ENCODE results near the gene CLSTN2.

CLSTN2 gene

DNA sequence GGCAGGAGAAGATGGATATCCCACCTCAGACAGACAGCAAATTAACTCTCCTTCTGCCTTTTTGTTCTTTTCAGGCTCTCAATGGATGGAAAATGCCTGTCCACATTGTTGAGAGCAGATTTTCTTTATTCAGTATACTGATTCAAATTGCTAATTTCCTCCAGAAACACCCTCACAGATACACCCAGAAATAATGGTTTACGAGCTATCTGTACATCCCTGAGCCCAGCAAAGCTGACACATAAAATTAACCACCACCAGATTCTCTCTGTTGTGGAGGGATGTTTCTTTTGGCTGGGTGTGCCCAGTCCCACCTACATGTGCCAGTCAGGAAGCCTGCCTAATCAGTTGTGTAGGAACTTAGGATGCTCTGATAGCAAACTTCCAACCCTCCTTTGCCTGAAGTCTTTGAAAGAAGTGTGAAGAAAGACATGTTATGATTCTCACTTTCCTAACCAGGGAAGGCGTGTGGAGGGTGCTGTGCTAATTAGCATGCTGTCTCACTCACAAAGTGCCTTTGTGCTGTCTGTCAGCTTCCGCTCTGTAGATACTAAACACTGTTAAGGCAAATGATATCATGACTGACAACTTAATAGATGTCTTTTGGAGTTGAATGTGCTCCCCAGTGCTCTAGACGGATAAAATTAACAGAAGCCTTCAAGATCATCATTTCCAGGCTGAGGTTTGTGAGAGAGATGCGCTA is 208.5 kb downstream of the CLSTN2 start:
- no peak overlapping the region for H3K4me3 ChIP-seq (replicated peaks; ENCODE audit: low read depth, low read length)
- TF ChIP-seq, protein P1, sequence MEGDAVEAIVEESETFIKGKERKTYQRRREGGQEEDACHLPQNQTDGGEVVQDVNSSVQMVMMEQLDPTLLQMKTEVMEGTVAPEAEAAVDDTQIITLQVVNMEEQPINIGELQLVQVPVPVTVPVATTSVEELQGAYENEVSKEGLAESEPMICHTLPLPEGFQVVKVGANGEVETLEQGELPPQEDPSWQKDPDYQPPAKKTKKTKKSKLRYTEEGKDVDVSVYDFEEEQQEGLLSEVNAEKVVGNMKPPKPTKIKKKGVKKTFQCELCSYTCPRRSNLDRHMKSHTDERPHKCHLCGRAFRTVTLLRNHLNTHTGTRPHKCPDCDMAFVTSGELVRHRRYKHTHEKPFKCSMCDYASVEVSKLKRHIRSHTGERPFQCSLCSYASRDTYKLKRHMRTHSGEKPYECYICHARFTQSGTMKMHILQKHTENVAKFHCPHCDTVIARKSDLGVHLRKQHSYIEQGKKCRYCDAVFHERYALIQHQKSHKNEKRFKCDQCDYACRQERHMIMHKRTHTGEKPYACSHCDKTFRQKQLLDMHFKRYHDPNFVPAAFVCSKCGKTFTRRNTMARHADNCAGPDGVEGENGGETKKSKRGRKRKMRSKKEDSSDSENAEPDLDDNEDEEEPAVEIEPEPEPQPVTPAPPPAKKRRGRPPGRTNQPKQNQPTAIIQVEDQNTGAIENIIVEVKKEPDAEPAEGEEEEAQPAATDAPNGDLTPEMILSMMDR (IDR thresholded peaks at IDR 0.05; ENCODE audit: low read depth, low read length, missing control alignments): no peak
- DNase-seq (ENCODE audit: extremely low read depth, low read depth): no peak

DNA sequence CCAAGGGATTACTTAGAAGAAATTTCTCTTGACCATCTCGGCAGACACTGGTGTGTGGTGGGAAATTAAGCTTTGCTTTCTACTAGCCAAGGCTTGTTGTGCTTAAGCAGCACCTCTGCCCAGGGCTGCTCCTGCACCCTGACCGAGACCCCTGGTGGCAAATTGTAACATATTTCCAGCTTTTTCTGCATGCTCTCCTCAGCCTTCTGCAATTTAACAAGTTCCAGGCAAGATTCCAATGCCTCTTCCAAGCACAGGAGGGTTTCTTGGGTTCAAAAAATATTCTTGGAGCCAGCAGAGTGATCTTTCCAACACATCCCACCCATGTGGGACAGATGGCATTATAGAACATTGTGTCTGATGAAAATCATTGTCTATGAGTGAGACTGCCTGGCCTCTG is 210.5 kb downstream of the CLSTN2 start:
- H3K4me3 ChIP-seq (replicated peaks; ENCODE audit: low read depth, low read length): no peak overlapping the region
- TF ChIP-seq, protein P1 (IDR thresholded peaks at IDR 0.05; ENCODE audit: low read depth, low read length, missing control alignments): no peak

DNA sequence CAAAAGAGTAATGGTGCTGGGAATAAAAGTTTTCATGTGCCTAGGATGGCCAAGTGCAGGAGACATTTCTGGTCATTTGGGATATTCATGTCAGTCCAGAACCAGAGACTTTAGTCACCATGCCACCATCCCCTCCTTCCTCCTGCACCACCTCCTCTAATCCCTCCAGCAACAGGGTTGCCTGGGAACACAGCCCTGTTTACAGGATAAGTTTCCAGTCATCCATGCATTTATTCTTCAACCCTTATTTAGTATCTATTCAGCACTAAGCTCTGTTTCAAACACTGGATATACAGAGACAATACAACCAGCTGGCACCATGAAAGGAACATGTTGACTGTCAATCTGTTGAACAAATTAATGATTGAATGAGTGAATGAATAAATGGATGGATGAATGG is 211.7 kb downstream of the CLSTN2 start:
- no peak for DNase-seq (ENCODE audit: extremely low read depth, low read depth)
- TF ChIP-seq, protein P1 (IDR thresholded peaks at IDR 0.05; ENCODE audit: low read depth, low read length, missing control alignments): no peak
- H3K4me3 ChIP-seq (replicated peaks; ENCODE audit: low read depth, low read length): no peak overlapping the region

More for the DNA sequence above, 210.5 kb downstream of the CLSTN2 start:
- DNase-seq (ENCODE audit: extremely low read depth, low read depth): no peak

DNA sequence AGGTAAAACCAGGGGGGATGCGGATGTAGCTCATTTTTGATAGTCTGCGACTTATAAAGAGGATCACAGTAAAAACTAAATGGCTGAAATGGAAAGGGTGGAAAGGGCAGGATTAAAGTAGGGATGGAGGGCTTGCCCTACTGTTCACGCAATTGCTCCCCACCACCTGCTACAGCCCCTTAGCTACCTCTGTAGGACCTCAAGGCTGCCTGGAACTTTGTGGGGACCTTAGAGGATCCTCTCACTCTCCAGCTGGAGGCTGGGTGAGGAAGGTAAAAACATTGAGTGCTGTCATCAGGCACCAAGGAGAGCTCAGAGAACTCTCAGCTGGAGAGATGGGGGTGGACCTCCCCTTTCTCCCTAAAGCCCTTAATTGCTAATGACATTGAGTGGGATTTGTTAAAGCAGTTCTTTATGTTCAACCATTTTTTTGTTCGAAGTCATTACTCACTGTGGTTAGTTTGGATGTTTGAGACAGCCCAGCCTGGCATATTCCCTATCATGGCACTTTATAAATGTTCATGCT is 213.0 kb downstream of the CLSTN2 start:
- no peak overlapping the region for H3K4me3 ChIP-seq (replicated peaks; ENCODE audit: low read depth, low read length)
- no peak for DNase-seq (ENCODE audit: extremely low read depth, low read depth)
- TF ChIP-seq, protein P1 (IDR thresholded peaks at IDR 0.05; ENCODE audit: low read depth, low read length, missing control alignments): no peak

DNA sequence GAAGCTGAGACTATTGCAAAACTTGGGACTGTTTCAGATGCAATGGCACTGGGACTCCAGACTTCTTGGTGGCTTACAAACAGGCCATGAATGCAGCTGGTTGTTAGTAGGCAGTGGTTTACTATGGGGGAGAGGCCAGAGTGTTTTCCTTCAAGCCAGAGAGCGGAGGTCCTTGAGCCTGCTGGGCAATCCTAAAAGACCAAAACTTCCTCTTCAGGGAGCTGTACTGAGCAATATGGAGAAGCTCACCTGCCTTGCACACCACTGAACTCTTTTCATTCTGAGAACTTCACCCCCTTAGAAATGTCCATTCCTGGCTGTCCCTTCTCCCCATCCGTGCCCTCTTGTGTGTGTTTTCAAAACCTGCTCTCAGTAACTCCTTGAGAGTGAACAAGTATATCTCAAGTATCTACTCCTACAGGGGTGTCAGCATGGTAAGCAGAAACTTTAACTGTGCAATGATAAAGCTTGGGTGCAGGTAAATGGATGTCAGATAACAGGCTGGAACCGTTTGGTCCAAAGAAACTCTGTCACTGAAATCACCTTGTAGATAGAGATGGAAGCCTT is 213.9 kb downstream of the CLSTN2 start:
- TF ChIP-seq, protein P1 (IDR thresholded peaks at IDR 0.05; ENCODE audit: low read depth, low read length, missing control alignments): no peak
- H3K4me3 ChIP-seq (replicated peaks; ENCODE audit: low read depth, low read length): no peak overlapping the region
- no peak for DNase-seq (ENCODE audit: extremely low read depth, low read depth)

DNA sequence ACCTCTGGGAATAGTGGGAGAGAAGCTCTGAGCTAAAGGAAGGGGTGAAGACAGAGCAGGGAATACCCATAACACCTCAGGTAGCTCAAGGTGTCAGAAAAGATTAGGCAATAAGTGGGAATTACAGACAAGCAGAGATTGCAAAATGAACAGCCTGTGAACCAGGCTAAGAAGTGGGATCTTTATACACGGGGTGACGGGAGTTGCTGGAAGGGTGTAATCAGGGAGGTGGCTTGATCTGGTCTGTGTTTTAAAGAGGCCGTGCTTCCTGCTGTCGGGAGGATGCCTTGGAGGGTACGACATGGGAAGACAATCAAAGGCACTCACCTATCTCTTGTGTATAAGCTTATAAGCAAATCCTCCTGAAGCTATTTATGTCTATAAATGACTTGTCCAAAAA is 216.3 kb downstream of the CLSTN2 start:
- no peak for DNase-seq (ENCODE audit: extremely low read depth, low read depth)
- TF ChIP-seq, protein P1 (IDR thresholded peaks at IDR 0.05; ENCODE audit: low read depth, low read length, missing control alignments): no peak
- no peak overlapping the region for H3K4me3 ChIP-seq (replicated peaks; ENCODE audit: low read depth, low read length)

Measured in HFF-Myc (cell line).